Stimulated activated CD4-positive, alpha-beta T cell treated with anti-CD3 and anti-CD28 coated beads, Interleukin-4, amount 100 ng/mL, for 1 hour (primary cell): ENCODE measurements around the gene RNF113B.

ENCODE experiments used
- DNase-seq: peaks from one replicate; pipeline ENCODE4 v3.0.0-alpha.2; 2020

The RNF113B gene

GRCh38 chr13:98176777-98177608 is at the start of gene RNF113B:
Gene RNF113B, minus strand, starts transcription at chr13:98177269. Its CDS starts 33 bp downstream, at chr13:98177236.
- no peak for DNase-seq

- DNase-seq = no peak
These were observed 49.4 kb upstream of the RNF113B start for GRCh38 chr13:98226496-98226895.

- DNase-seq = no peak
These were observed 48.2 kb upstream of the RNF113B start for GRCh38 chr13:98225036-98225940.

- no peak for DNase-seq
These were observed 47.5 kb upstream of the RNF113B start for GRCh38 chr13:98224557-98224956.

- no peak for DNase-seq
These were observed 46.7 kb upstream of the RNF113B start for GRCh38 chr13:98223741-98224140.

- no peak for DNase-seq
These were observed 45.7 kb upstream of the RNF113B start for GRCh38 chr13:98222816-98223215.

GRCh38 chr13:98222081-98222554 is 45.0 kb upstream of the RNF113B start:
- DNase-seq = no peak

GRCh38 chr13:98221234-98221633 is 44.2 kb upstream of the RNF113B start:
- no peak for DNase-seq

GRCh38 chr13:98220271-98220791 is 43.3 kb upstream of the RNF113B start:
- DNase-seq = no peak

- no peak for DNase-seq
These were observed 42.6 kb upstream of the RNF113B start for GRCh38 chr13:98219685-98220084.

- DNase-seq = no peak
These were observed 40.5 kb upstream of the RNF113B start for GRCh38 chr13:98217597-98217996.

- DNase-seq = no peak
These were observed 39.7 kb upstream of the RNF113B start for GRCh38 chr13:98216711-98217285.

- DNase-seq = no peak
These were observed 39.1 kb upstream of the RNF113B start for GRCh38 chr13:98216135-98216565.

GRCh38 chr13:98215508-98215907 is 38.4 kb upstream of the RNF113B start:
- DNase-seq = no peak

GRCh38 chr13:98214707-98215106 is 37.6 kb upstream of the RNF113B start:
- no peak for DNase-seq

- no peak for DNase-seq
These were observed 37.1 kb upstream of the RNF113B start for GRCh38 chr13:98214008-98214643.

GRCh38 chr13:98213354-98213753 is 36.3 kb upstream of the RNF113B start:
- DNase-seq = no peak

- no peak for DNase-seq
These were observed 35.7 kb upstream of the RNF113B start for GRCh38 chr13:98212763-98213162.

GRCh38 chr13:98208606-98209005 is 31.5 kb upstream of the RNF113B start:
- no peak for DNase-seq

GRCh38 chr13:98207416-98207815 is 30.3 kb upstream of the RNF113B start:
- no peak for DNase-seq

GRCh38 chr13:98206946-98207345 is 29.9 kb upstream of the RNF113B start:
- DNase-seq = no peak

- DNase-seq = no peak
These were observed 27.5 kb upstream of the RNF113B start for GRCh38 chr13:98204546-98204945.
